Stimulated activated CD8-positive, alpha-beta memory T cell treated with anti-CD3 and anti-CD28 coated beads, Interleukin-12 subunit alpha, Interleukin-12 subunit beta, amount 100 ng/mL, for 4 hours (primary cell): ENCODE data around the gene ZNF653.
A peak's percentile ranks its signal among the peaks of the same experiment; 100 is the strongest.
"Not testable (repeated sequence)": the region's sequence is repeated elsewhere in the genome, so short reads cannot be mapped to it uniquely, and the experiment has no call there.

Experiments used
- DNase-seq: peaks from one replicate; pipeline ENCODE4 v3.0.0-alpha.2; 2020; ENCODE audit warnings: low read depth

The ZNF653 gene

DNA sequence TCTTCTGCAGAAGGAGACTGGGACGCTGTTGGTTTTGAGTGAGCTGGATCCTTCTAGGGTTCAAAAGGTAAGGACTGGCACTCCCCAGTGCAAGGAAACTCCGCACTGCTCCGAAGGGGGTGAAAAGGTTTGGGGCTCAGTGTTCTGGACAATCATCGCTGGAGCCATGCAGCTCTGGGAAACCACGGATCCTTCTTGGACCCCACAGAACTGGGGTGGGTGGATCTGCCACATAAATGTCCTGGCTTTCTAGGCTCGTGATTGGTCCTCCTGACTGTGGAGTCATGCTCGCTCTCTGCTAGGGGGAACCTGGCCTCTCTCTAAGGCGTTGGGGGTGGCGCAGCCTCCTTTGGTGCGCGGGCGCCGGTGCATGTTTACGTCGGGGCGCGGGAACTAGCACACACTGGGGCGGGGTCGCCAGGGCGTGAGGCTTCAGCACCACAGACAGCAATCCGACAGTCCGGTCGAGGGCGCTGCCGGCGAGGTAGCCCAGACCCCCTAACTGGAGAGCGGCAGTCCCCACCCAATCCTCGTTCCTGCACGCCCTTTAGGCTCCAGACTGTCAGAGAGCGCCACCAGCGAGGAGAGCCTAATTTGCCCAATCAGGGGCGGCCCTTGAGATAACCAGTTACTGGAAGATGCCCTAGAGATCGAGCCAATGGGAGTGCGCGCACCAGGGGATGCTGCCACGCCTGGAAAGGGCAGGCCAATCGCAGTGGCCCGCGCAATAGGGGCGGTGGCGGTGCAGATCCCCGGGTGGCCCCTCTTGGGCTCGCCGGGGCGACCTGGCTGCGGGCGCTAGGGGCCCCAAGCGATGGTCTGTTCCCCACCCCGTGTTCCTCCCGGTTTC, 23.9 kb downstream of the ZNF653 start:
- peak; percentile 45 for DNase-seq

DNA sequence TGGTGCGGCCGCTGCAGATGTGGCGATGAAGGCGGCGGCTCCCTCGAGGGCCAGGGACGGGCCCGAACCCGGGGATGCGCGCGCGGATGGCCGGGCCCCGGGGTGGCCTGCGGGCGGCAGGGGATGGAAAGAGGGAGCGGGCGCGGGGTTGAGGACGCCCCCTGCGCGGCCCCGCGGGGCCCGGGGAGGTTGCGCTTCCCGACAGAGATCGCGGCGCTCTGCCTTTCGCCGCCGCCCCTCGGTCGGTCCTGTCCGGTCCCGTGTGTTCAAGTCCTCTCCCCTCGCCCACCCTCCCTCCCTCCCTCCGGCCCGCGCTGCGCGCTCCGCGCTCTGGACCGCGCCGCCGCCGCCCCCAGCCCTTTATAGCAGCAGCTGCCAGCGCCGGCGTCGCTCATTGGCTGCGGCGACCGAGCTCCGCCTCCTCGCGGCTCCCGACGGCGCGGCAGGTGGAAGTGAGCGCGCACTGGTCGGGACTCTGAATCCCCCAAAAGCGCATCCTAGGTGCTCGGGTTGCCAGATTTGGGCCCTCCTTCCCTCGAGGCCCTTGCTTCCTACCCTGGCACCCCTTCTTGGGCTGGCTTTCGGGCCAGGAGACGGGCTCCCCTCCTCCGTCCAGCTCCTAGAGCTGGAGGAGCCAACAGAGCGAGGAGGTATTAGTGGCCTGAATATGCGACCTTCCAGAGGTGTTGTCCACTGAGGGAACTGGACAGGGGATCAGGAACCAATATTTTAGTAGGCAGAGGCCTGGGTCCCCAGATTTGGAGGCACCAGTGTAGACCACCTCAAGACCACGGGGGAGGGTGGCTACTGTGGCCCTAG, 24.7 kb downstream of the ZNF653 start, which contains the start of gene ELAVL3:
ELAVL3 (minus strand) TSS at position 332 of the 819 bp plus-strand sequence. CDS start 438 bp downstream, outside the sequence.
- DNase-seq: no peak

DNA sequence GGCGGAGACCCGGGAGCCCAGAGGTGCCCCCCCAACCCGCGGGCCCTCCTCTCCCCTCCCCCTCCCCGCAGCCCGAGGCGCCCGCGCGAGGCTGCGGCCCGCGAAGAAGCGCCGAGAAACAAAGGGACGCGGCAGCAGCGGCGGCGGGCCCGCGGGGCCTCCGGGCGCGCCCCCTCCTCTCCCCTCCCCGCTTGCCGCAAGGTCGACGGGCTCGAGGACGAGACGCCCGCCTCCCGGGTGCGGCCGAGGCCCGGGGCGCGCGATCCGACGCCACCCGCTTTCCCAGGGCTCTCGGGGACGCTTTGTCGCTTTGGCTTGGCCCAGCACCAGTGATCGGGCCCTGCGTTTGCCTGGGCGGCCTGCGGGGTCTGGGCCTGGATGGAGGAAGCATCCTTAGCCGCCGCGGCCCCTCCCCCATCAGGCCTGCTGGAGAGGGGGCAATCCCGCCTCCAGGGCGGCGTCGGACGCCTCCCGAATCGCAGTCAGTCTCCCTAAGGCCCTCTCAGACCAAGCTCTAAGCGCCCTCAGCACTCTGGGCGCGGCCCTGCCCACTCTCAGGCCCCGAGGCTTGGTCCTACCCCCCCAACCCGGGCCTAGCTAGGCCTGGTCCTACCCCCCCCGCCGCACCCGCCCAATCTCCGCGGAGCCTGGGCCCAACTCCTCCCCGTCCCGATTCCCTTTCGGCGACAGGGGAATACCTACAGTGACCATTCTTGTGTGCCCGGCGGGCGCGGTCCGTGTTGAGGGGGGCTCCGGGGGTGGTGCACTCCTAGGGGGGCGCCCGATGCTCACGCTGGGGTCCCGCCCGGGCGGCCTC, 25.5 kb downstream of the ZNF653 start:
- no peak for DNase-seq

DNA sequence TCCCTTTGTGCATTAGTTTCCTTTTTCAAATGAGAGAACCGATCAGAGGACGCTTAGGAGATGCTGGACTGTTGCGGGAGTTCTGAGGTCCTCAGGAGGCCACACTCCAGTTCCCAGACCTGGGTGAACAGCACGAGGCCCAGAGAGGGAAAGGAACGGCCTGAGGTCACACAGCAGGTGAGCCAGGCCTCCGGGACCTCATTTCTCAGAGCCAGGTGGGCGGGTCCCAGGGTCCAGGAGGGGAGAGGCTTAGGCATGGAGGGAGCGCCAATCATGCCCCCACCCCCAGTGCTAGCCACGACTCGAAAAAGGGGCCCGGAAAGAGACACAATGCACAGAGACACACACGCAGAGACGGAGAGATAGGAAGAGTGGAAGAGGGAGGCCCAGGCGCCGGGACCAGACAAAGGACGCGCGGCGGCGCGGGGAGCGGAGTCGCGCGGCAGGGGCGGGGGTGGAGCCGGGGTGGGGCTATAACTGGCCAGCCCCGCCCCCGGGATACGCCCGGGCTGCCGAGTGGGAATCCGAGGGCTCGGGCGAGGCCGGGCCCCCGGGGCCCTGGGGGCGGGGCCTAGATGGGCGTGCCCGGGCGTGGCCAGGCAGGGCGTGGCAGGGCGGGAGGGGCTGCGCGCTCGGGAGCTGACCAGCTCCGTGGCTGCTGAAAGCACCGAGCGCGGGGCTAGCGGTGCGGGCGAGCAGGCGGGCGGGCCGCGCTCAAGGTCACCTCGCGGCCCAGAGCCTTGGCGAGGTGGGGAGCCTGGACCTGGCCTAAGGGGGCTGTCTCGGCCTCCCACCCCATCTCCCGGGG, 26.3 kb downstream of the ZNF653 start:
- no peak for DNase-seq

DNA sequence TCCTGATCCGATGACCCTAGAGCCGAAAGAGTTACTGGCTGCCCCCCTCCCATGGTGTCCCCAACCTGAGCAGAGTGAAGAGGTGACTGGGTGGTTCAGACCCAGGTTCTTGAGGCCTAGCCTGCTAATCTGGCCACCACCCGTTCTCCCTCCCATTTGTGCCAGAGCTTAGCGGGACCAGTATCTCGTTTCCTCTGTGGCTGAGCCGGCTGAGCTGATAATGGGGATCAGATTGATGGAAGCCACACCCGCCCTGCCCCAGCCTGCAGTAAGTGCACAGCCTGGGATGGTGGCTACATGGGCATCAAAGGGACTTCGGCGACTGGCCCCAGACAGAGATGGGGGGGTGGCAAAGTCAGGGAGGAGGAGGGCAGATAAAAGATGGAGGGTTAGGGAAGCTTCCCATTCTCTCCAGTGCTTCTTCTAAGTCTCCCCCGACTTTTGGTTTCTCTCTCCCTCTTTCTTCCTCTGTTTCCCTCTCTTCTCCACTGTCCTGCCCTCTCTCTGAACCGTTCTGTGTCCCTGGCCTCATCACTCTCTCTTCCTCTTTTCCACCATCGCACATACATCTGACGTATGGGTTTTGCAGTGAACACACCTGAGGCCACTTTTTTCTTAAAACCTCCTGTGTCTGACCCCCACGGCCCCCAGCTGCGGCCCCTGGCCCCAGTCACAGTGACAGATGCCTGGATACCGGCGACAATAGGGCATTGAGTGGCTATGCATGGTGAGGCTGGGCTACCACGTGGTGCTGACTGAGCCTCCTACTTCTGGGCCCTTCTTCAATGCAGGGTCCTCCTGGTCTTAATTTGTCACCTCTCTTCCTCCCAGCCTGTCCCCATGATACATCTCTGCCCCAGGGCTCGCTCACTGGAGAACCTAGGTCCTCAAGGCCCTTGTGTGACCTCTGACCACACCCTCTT, 27.2 kb downstream of the ZNF653 start:
- DNase-seq: no peak

DNA sequence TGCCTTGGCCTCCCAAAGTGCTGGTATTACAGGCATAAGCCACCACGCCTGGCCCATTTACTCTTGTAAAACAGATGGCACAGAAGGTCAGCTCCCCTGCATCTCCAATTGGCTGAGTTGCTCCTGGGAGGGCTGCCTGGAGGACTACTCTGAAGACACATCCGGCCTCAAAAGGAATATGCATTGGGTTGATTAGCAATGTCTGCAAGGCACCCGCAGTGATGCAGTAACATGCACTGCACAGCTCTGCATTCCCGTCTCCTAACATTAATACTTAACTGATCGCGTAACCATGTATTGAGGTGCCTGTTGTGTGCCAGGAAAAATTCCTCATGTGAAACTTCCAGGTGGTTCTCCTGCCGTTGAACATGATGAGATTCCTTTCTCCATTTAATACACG, 29.8 kb downstream of the ZNF653 start:
- DNase-seq: no peak

DNA sequence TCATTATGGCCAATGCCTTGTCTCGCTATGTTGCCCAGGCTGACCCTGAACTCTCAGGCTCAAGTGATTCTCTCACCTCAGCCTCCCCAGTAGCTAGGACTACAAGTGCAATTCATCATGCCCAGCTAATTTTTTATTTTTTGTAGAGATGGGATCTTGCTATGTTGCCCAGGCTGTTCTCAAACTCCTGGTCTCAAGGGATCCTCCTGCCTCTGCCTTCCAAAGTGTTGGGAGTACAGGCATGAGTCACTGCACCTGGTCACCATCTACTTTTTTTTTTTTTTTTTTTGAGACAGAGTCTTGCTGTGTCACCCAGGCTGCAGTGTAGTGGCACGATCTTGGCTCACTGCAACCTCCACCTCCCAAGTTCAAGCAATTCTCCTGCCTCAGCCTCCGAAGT, 30.3 kb downstream of the ZNF653 start:
- not testable (repeated sequence) for DNase-seq

DNA sequence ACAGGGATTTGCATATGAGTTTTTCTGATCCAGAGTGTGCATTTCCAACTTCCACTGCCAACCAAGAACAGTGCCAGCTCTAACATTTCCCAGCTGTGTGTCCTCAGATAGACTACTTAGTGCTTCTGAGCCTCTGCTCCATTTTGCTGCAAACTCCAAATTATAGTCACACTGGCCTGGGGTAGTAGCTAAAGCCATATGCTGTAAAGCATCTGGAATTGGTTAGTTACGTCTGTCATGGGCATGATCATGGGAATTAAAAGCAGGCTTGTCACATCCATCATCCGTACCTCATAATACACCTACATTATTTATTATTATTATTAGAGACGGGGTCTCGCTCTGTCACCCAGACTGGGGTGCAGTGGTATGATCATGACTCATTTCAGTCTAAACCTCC, 31.9 kb downstream of the ZNF653 start:
- DNase-seq: no peak

DNA sequence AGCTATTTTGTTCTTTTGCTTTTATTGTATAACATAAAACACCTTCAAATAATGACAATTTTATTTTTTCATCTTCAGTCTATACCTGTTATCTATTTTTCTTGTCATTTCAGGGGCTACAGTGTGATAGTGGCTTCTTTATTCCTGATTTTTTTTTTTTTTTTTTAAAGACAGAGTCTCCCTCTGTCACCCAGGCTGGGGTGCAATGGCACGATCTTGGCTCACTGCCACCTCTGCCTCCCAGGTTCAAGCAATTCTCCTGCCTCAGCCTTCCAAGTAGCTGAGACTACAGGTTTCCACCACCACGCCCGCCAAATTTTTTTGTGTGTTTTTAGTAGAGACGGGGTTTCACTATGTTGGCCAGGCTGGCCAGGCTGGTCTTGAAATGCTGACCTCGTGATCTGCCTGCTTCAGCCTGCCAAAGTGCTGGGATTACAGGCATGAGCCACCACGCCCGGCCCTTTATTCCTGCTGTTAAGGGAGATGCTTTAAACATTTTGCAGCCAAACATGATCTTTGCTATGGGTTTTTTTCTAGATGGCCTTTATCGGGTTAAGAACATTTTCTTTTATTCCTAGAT, 37.3 kb downstream of the ZNF653 start:
- not testable (repeated sequence) for DNase-seq

DNA sequence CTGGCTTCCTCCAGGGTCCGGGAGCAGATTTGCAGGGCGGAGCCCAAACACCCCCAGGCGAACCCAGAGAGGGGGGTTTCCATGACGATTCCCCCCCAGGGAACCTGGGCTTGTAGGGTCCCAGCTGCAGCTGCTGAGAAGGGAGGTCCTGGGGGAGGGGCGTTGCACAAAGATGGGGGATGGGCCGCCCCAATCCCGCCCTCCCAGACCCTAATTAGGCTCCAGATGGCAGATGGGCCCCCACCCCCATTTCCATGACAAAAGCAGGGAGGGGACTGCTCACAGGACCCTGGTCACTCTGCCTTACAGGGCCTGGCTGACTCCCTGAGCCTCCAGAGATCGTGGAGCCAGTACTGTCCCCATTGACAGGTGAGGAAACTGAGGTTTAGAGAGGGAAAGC, 40.0 kb downstream of the ZNF653 start:
- DNase-seq: no peak

DNA sequence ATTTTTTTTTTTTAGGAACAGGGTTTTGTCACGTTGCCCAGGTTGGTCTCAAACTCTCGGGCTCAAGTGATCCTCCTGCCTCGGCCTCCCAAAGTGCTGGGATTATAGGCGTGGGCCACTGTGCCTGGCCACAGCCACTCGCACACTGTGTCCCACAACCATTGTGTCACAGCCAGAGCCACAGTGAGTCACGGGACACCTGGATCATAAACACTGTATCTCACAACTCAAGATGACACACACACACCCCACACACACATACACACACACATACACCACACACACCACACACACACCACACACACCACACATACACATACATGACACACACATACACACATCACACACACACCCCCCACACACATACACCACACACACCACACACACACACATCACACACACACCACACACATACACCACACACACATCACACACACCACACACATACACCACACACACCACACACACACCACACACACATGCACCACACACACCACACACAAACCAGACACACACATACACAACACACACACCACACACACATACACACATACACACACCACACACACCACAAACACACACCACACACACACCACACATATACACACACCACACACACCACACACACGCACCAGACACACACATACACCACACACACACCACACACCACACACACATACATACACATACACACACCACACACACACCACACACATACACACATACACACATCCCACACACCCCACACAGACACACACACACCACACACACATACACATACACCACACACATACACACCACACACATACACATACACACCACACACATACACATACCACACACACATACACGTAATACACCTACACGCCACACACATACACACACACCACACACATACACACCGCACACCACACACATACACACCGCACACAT, 41.0 kb downstream of the ZNF653 start:
- DNase-seq: no peak

DNA sequence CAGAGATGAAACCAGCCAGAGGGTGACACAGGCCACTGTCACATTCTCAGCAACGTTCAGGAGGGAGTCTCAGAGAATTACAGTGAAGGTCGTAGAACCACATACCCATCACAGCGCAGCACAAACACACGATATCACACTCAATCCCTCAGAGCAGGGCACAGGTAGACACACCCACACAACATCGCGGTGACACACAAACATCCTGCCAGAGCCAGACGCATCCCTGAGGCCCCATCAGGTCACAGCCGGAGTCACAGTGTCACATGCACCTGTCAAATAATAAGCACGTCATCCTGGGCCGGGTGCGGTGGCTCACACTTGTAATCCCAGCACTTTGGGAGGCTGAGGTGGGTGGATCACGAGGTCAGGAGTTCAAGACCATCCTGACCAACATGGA, 42.2 kb downstream of the ZNF653 start:
- no peak for DNase-seq

DNA sequence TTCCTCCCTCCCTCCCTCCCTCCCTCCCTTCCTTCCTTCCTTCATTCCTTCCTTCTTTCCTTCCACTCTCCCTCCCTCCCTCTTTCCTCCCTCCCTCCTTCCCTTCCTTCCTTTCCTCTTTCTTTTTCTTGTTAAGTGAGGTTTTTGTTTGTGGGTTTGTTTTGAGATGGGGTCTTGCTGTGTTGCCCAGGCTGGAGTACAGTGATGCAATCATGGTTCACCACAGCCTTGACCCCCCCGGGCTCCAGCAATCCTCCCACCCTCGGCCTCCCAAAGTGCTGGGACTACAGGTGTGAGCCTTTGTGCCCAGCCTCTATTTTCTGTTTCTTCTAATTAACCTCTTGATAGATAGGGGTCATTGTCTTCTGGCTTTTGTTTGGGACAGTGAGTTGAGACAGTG, 44.2 kb downstream of the ZNF653 start:
- DNase-seq: no peak

DNA sequence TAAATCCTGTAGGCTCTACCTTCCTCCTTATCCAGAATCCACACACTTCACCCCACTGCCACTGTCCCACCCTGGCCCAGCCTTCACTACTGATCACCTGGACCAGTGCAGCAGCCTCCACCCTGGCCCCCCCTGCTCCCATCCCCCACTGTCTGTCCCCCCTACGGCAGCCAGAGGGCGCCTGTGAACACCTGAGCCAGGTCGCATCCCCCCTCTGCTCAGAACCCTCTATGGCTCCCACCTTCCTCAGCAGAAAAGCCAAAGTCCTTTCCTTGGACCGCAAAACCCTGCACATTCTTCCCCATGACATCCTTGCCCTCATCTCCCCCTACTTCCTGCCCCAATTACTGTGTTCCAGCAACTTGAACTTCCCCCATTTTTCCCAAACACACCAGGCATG, 45.4 kb downstream of the ZNF653 start:
- DNase-seq: no peak

DNA sequence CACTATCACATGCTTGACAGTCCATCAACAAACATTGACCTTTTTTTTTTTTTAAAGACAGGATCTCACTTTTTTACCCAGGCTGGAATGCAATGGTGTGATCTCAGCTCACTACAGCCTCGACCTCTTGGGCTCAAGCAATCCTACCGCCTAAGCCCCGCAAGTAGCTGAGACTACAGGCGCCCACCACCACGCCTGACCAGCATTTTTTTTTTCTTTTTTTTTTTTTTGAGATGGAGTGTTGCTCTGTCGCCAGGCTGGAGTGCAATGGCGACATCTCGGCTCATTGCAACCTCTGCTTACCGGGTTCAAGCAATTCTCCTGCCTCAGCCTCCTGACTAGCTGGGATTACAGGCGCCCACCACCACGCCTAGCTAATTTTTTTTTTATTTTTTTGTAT, 46.7 kb downstream of the ZNF653 start:
- DNase-seq: not testable (repeated sequence)

DNA sequence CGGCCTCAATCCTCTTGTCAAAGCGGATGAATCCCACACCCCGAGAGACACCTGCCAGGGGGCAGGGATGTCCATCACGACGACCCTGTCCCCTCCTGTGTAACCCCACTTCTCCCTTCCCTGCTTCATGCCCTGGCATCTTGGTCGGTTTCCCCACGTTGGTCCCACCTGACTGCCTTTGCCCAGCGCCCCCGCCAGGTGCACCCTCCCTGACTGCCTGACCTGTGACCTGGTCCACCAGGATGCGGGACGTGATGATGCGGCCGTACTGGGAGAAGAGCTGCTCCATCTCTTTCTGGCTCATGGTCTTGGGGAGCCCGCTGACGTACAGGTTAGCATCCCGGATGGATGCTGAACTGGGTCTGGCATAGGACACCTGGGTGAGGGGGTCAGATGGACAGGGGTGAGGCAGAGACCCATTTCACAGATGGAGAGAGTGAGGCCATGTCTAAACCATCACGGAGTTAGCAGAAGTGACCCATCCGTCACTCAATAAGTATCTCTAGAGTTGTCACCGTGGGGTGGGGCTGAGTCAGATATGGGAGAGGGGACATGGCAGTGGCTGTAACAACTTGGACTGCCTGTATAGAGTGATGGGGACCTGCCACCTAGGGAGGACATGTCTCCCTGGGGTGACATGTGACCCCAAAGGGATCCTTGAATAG, 47.3 kb downstream of the ZNF653 start:
- DNase-seq: no peak

DNA sequence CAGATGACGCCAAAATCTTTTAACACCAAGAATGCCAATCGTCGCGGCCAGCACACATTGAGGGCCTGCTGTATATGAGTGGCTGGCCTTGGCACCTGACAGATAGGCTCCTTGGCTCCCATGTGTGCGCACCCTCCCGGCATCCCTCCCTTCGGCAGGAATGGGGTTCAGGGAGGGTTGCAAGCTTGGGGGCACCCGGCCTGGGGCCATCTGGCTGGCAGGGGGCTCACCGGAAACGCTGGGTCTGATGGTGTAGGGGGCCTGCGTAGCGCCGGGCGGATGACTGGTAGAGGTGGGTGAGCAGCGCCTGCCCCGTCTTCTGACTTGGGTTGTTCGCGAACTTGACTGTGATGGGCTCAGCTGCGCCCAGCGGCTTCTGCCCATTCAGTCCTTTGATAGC, 47.8 kb downstream of the ZNF653 start:
- no peak for DNase-seq

DNA sequence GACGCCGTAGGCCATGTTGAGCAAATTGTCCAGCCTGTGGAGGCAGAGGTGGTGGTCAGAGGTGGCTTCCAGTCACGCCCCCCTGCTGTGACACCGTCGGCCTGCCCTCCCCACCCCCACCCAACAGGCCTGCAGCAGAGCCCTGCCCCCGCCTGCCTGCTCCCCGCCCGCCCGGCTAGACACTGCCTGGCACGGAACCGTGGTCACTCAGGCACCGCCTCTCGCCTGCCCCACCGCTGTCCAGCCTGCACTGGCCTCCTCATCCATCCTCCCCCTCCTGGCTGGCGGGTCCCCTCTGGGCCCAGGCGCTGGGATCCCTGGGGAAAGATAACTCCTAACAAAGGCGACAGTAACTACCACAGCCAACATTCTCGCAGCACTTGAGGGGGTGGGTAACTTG, 48.5 kb downstream of the ZNF653 start:
- no peak for DNase-seq
